AG20443 (cell line): ENCODE measurements around the gene MAPK1IP1L.
A peak's percentile ranks its signal among the peaks of the same experiment; 100 is the strongest.

Experiments
- DNase-seq: peaks from one replicate; pipeline ENCODE4 v3.0.0; 2012; ENCODE audit warnings: low spot score, mixed read lengths

The MAPK1IP1L gene

GRCh38 chr14:55097881-55098560 lies 46.6 kb downstream of the MAPK1IP1L start:
- no peak for DNase-seq

GRCh38 chr14:55098561-55098898 lies 47.1 kb downstream of the MAPK1IP1L start:
- no peak for DNase-seq

- peak; percentile 34 for DNase-seq
Observed at GRCh38 chr14:55099756-55100155, 48.3 kb downstream of the MAPK1IP1L start.

- no peak for DNase-seq
Observed at GRCh38 chr14:55101698-55102097, 50.3 kb downstream of the MAPK1IP1L start.

GRCh38 chr14:55102141-55102621 lies 50.7 kb downstream of the MAPK1IP1L start:
- DNase-seq: peak; percentile 92

- peak; percentile 86 for DNase-seq
Observed at GRCh38 chr14:55103005-55103640, 51.7 kb downstream of the MAPK1IP1L start.

GRCh38 chr14:55103971-55104954 lies 52.8 kb downstream of the MAPK1IP1L start:
- no peak for DNase-seq

GRCh38 chr14:55105991-55106390 lies 54.5 kb downstream of the MAPK1IP1L start:
- DNase-seq: no peak

GRCh38 chr14:55107766-55108554 lies 56.5 kb downstream of the MAPK1IP1L start:
- DNase-seq: peak; percentile 96

GRCh38 chr14:55109836-55110235 lies 58.4 kb downstream of the MAPK1IP1L start:
- DNase-seq: no peak

- no peak for DNase-seq
Observed at GRCh38 chr14:55111122-55111708, 59.8 kb downstream of the MAPK1IP1L start.

GRCh38 chr14:55114720-55115119 lies 63.3 kb downstream of the MAPK1IP1L start:
- no peak for DNase-seq

- no peak for DNase-seq
Observed at GRCh38 chr14:55115460-55115859, 64.0 kb downstream of the MAPK1IP1L start.

- no peak for DNase-seq
Observed at GRCh38 chr14:55115861-55116245, 64.4 kb downstream of the MAPK1IP1L start.

GRCh38 chr14:55116246-55117030 lies 65.0 kb downstream of the MAPK1IP1L start:
- DNase-seq: no peak

- DNase-seq: no peak
Observed at GRCh38 chr14:55117803-55118441, 66.5 kb downstream of the MAPK1IP1L start.

- no peak for DNase-seq
Observed at GRCh38 chr14:55118761-55119160, 67.3 kb downstream of the MAPK1IP1L start.
